NCI-H748 (cell line): ENCODE results near the gene TMEM164.

ENCODE experiments used
- DNase-seq: peaks from one replicate; lab custom pipeline; 2025; ENCODE audit not compliant: unreplicated experiment; lab: John Stamatoyannopoulos, UW

TMEM164 gene

DNA sequence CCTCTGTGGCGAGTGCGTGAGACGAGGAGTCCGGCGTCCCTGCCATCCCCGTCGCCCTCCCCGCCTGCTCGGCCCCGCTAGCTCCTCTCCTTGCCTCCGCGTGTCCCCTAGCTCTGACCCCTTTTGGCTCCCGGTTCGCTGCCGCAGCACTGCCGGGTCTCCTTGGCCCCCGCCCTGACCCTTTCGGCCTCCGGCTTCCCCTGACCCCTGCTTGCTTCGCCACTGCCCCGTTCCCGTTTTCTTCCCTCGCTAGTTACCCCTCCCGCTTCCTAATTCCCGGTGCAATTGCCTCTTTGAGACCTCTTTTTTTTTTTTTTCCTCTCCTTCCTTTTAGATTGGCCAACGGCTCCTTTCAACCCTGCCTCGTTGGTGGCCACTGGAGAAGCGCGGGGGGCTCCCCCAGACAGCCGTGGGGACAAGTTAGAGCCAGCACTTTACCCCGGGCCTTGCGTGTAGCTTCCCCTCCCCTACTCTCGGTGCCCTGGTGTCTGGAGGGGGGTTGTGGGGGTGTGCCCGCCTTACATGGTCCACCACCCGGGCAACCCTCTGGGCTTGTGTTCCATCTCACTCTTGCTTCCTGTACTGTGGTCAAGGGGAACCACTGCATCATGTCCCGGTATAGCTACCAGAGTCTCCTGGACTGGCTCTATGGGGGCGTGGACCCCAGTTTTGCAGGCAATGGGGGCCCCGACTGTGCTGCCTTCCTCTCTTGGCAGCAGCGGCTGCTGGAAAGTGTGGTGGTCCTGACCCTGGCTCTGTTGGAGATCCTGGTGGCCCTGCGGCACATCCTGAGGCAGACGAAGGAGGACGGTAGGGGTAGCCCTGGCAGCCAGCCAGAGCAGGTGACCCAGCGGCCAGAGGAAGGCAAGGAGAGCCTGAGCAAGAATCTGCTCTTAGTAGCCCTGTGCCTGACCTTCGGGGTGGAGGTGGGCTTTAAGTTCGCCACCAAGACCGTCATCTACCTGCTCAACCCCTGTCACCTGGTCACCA, 548 bp downstream of the TMEM164 start:
- DNase-seq: peak; percentile 38

DNA sequence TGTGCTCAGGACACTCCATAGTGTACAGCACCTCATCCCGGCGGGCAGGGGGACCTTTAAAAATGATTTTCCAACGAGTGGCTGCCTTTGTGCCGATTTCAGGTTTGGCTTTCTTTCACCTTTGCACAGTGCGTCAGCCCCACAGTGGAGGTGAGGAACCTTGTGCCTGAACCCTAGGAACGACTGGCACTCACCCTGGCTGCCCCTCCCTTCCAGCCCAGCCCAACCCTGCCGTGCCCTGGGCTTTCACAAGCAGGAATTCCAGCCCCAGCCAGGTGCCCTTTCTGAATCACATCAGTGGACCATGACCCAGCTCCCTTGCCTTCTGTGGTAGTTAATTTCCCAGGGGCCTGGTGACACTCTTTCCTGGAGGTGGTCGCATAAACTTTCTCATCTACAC, 1.3 kb downstream of the TMEM164 start:
- DNase-seq: peak; percentile 28

DNA sequence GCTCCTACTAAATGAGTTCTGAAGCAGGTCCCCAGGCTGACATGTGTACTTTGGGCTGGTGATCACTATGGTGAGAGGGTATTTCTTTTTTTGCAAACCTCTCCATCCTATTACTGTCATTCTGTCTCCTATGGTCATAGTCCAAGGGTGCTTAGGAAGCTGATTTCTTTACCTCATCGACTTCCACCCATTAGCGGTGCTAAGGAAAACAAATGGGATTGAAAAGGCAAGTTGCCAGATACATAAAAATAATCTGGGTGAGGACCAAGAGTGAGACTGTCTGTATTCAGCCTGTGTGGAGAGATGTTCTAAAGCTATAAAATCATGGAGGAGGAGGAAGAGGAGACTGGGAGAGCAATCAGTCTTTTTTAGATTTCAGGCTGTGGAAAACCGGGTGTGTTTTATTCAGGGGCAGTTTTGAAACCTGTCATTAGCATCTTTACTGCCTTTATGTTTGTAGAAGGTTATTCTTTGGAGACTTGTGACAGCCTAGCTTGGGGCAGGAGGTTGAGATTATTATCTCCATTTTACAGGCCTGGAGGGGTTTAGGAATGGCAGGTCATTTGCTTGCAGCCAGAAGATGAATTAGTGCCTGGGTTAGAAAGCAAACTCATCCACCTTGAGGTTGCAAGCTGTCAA, 1.9 kb downstream of the TMEM164 start:
- DNase-seq: no peak

DNA sequence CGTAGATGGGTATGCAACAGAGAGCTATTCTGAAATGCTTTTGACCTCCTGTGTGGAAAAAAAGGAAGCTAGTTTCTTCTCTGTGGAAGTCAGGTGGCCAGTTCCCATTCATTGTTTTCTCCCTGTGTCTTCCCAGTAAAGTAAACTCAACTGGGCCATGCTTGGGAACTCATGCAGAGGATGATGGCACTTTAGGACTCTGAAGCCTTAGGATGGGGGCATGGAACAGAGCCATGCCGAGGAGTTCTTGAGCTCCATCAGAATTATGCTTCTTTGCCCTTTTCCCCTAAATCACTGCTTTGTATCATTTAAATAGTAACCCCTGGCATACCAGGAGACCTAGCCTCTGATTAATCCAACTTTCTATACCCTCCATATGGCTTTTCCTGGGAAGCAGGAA, 3.2 kb downstream of the TMEM164 start:
- no peak for DNase-seq

DNA sequence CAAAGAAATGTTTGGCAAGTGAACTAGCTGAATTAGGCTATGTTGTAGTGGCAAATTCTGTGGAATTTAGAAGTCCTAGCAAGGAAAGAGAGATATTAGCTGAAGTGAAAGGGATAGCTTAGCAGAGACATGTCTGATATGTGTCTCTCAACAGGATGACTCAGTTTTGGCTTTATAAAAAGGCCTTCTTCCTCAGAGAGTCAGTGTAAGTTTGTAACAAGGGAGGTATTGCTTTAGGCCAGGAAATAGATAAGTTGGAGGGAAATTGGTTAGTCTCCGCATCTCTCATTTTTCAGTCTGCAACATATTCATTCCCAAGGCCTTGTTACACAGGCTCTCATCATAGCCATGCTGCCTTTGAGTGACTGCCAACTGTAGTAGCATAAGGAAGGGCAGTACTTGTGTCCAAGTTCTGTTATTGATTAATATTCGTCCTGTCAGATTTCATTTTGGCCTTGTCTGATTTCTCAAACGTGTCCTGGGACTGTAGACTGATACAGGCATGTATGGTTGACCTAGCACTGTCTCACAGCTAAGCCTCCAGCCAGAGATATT, 4.0 kb downstream of the TMEM164 start:
- no peak for DNase-seq

DNA sequence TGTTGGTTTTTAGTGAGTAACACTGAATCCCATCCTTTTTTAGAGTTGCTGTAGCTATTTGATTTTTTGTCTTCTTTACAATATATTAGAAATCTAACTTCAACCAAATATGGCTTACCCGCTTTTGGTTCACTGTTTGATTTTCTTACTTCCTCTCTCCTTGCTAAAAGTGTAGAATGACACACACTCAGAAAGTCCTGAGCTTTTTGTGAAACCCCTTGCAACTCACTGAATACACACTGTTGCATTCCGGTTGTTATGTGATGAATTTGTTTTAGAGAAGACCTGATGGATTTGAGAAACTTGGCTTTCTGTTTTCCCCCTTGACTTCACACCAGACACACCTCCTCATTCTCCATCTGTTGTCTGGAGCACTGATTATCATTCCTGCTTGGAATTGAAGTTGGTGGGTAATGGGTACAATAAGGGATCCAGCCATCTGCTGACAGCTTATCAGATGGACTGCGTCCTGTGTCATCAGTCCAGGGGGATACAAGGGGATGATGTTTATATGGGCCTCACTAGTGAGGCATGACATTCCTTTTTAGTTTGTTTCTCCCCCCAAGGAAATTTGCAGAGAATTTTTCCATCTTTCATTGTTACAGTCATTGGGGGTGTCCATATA, 5.2 kb downstream of the TMEM164 start:
- no peak for DNase-seq

DNA sequence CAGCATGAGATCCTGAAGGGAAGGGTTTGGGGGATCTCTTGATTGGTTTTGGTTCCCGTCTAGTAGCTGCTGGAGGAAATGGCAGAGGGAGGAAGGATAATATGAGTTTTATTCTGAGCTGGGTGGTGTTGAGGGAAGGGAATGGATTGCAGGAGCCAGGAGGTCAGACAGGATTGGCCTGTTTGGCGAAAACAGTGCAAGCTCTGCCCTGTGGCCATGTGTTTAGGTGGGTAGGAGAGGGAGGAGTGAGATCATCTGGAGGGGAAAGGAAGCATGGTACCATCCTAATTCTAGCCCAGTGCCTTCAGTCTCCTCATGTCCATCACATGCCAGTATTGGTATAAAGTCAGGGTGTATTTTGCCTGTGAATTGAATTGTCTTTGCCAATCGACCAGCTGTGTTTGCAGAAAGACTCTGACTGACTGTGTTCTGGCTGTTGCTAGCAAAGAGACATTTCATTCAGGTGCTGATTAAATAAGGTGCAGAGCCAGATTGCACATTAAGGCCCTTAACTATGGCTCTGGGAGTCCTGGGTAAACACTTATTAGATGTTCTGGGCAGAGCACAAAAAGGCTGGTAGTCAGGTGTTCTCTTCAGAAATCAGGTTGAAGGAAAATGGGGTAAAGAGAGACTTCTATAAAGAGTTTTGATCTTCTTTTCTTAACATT, 10.0 kb downstream of the TMEM164 start:
- peak; percentile 95 for DNase-seq

DNA sequence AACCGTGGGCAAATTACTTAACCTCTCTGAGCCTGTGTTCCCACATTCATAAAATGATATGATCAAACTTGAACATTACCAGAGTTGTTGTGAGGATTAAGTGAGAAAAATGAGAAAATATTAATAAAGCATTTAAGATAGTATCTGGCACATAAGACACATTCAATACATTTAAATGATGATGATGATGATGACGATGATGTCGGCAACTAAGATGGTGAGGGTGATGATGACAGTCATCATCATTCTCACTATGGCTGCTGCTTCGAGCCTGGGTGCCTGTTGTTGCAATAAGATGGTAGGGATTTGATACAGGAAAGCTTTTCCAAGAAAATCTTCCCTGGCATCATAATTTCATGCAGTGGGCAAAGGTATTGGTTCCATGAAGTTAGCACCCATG, 11.1 kb downstream of the TMEM164 start:
- no peak for DNase-seq

DNA sequence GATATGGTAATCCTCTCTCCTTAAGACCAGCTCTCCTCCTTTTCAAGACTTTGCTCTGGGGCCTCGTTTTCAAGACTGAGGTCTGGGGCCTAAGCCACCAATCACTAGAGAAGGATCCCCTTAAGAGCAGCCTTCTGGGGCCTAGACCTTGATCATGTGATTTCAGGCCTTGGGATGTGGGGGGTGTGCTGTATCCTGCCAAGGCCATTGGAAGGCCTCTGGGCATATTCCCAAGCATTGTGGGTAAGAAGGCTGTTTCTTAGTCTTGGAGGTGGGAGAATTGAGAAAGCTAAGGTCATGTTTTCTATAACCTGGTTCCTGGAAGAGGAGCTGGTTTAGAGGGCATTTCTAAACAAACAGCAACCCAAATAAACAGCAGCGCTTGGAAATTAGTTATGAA, 12.1 kb downstream of the TMEM164 start:
- no peak for DNase-seq

DNA sequence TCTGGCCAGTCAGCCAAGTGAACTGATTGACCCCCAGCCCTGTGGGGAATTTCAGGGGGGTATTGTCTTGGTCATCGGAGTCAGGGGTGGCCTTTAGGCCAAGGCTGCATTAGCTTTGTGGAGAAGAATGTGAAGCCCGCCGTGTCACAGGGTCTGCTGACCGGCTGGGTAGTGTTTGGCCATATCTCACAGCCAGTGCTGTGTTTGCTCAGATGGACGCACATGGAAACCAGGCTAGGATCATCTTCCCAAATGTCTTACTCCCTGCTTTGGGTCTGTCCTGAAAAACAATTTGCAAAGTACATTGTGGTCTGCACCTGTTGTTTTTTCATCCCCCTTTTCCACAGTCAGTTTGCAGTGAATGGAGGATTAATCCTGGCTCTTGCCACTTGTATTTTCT, 13.0 kb downstream of the TMEM164 start:
- no peak for DNase-seq

DNA sequence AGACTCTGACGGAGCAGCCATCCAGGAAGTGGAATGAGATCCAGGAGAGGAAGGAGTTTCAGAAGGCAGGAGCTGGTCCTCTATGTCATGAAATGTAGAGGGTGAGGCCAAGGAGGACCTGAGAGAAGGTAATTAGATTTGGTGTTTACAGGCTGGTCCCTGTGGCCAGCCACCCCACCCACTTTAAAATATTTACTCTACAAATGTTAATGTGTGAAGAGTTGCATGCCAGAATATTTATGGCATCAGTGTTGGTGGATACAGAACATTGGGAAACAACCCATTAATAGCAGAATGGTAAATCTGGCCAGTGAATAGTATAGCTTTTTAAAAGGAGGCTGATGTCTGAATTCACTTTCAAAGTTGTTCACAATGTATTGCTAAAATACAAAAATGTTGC, 17.6 kb downstream of the TMEM164 start:
- DNase-seq: no peak

DNA sequence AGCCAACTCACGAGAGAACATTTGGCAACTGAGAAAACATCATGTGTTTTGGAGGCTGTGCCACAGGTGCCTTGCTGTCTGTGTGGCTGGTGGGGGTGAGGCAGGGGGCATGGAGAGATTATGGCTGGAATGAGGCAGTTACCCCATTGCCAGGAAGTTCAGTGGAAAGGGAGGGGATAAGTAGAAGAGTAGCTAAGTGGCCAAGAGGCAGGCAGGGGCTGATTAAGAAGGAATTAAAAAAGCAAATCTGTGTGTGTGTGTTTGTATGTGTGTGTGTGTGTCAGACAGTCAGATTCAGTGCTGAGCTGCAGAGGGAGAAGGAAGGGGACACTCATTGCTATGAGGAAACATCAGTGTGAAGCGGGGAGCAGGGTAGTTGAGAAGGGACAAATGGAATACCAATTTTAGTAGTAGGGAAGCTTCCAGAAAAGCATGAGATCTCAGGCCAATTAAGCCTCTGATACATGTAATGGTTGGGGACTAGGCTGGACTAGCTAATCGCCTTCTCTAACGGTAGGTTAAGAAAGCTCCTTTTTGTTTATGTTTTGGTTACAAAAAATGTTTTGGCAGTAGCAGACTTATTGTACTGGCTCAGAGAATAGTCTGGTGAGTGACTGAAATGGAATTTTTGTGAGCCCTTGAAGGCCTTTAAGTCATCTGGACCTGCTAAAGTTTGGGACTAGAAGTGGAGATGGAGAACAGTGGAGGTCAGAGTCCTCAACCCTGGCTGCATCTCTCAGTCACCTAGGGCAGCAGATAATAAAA, 18.5 kb downstream of the TMEM164 start:
- DNase-seq: no peak

DNA sequence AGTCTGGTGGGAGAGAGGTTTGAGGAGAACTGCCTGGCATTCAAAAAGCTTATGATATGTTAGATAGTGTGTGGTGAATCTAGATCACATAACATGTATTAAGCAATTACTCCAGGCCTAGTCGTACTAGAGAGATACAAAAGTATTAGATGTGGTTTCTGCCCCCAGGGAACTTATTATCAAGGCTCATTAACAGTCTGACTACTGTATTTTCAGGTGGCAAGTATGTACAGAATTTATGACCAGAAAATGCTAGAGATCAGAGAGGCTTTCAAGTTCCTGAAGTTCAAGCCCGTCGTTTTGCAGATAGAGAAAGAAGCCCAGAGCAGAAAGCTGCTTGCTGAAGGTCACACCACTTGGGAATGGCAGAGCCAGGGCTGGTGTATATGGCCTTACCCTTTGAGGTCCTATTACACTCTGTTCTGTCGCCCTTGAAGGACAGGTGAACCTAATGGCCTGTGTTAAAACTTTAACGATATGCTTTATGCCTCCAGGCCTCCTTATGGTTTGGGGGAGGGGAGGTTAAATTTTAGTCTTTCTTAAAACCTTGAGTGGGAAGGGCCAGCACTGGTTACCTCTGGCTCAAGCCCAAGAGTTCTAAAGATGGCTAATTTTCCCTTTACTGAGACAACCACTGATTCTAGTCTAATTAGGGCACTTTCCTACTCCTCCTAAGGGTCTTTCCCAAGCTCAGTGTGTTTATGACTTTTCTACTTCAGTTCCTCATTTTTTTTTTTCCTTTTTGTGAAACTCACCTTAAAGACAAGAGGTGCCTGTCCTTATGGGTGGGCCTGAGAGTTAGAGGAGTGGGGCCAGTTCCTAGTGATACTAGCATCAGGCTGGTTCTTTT, 19.9 kb downstream of the TMEM164 start:
- DNase-seq: no peak

DNA sequence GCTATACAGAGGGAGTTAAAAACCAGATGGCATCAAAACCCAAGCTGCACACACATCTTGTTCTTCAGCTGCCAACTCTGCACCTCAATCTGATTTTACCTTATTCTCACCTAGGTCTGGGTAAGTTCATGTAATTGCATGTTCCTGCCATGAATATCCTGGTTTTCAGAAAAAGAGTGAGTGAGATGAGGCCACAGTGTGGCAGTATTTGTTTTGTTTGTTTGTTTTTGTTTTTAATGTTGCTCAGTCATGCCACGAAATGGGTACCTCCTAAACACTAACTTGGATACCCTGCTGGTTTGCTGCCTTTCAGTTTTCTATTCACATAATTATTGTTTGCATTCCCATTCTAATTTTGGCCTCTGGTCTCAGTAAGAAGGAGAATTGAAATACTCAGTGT, 22.5 kb downstream of the TMEM164 start:
- peak; percentile 47 for DNase-seq

DNA sequence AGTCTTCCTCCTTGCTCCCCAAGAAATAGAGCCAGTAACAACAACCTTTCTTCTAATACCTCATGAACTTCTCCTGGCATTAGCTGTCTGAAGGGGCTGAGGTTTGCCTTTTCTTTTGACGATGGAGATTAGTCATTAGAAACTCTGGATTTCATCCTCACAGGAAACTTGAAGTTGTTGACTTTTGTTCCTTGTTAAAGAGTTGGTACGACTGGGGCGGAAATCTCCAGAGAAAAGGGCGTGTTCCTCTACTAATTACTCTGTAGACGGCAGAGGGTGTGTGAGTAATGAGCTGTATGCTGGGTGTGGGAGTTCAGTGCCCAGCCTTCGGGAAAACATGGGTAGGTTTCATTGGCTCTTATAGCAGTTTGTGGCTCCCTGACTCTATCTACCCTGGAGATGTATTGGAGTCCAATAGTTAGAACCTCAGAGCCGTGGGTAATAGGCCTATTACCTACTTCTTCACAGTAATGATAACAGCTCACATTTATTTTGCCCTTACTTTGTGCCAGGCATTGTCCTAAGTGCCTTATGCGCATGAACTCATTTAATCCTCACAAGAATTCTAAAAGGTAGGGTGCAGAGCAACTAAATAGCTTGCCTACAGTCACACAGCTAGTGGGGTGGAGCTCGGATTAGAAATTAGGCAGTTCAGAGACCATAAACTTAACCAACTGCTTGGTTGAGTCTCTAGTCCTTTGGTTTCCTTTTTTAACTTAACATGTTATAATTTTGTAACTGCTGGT, 23.4 kb downstream of the TMEM164 start:
- peak; percentile 40 for DNase-seq

DNA sequence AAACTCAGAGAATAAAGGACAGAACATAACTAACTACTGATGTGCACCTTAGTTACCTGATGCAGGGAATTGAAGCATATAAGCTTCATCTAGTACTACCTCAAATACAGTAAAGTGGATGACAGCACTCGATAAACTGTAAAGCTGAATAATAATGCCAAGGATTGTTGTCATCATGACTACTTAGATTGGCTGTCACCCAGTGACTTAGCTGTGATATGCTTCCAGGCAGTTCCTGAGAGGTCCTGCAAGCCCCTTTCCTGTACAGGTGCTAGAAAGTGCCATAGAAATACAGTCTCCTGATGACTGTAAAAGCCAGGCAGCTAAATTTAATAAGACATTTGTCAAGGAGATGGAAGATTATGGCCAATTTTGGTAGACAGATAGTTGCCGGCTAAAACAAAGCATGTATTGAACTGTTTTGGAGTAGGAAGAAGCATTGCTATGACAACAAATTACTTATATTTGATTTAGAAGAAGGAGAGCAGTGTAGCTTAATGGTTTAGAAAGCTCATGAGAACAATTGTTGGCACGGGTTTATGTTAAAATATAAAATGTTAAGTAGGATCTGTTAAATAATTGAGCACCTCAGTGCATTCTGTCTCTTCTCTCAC, 29.7 kb downstream of the TMEM164 start:
- peak; percentile 27 for DNase-seq

DNA sequence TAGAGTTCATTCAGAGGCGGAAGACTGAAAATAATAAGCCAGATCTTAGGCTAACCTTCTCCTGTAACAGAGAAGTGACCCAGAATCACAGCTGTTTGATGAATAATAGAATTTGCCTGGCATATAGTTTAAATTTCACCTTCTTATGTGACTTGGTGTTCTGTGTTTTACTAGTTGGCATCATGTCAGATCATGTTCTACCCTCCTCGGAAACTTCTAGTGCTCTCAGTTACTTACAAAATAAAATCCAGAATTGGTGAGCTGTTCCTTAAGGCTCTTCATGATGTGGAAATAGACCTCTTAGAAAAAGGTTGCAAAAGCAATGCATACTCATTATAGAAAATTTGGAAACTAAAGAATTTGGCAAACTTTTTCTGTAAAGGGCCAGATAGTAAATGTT, 31.1 kb downstream of the TMEM164 start:
- DNase-seq: no peak
